HG02623 (cell line): ENCODE results near the gene CASKIN1.

Experiments used
- ATAC-seq: cut with Tn5 transposase; IDR thresholded peaks from one replicate; pipeline ENCODE4 v1.9.1; 2021; ENCODE audit warnings: moderate library complexity; ENCODE audit not compliant: unreplicated experiment

Gene CASKIN1

GRCh38 chr16:2176047-2176446 lies 20.4 kb downstream of the CASKIN1 start:
- no peak for ATAC-seq

- no peak for ATAC-seq
Observed at GRCh38 chr16:2175454-2175853, 21.0 kb downstream of the CASKIN1 start.

- ATAC-seq = no peak
Observed at GRCh38 chr16:2174396-2175131, 21.8 kb downstream of the CASKIN1 start.

GRCh38 chr16:2173916-2174315 lies 22.5 kb downstream of the CASKIN1 start:
- no peak for ATAC-seq

GRCh38 chr16:2173366-2173765 lies 23.0 kb downstream of the CASKIN1 start:
- ATAC-seq = no peak

GRCh38 chr16:2172688-2173335 lies 23.6 kb downstream of the CASKIN1 start:
- no peak for ATAC-seq

GRCh38 chr16:2171601-2172178 lies 24.7 kb downstream of the CASKIN1 start:
- no peak for ATAC-seq

GRCh38 chr16:2170587-2171435 lies 25.6 kb downstream of the CASKIN1 start:
- ATAC-seq = no peak

- ATAC-seq = no peak
Observed at GRCh38 chr16:2170080-2170479, 26.3 kb downstream of the CASKIN1 start.

GRCh38 chr16:2167068-2167638 lies 29.3 kb downstream of the CASKIN1 start:
- ATAC-seq = no peak

- ATAC-seq = no peak
Observed at GRCh38 chr16:2166263-2167067, 29.9 kb downstream of the CASKIN1 start.

- ATAC-seq = no peak
Observed at GRCh38 chr16:2165861-2166260, 30.5 kb downstream of the CASKIN1 start.

GRCh38 chr16:2163211-2163881 lies 33.1 kb downstream of the CASKIN1 start:
- no peak for ATAC-seq

GRCh38 chr16:2162676-2163118 lies 33.7 kb downstream of the CASKIN1 start:
- no peak for ATAC-seq

GRCh38 chr16:2161911-2162310 lies 34.5 kb downstream of the CASKIN1 start:
- no peak for ATAC-seq

- ATAC-seq = no peak
Observed at GRCh38 chr16:2160915-2161551, 35.4 kb downstream of the CASKIN1 start.

GRCh38 chr16:2159175-2159838 lies 37.1 kb downstream of the CASKIN1 start:
- ATAC-seq = no peak

GRCh38 chr16:2158262-2158638 lies 38.2 kb downstream of the CASKIN1 start:
- no peak for ATAC-seq
